GM19438 (cell line): ENCODE data around the gene DLEC1.
"Not testable (repeated sequence)": the region's sequence is repeated elsewhere in the genome, so short reads cannot be mapped to it uniquely, and the experiment has no call there.

Source experiments
- ATAC-seq: cut with Tn5 transposase; IDR thresholded peaks from one replicate; pipeline ENCODE4 v1.9.1; 2021; ENCODE audit warnings: low read depth; ENCODE audit not compliant: unreplicated experiment

Gene DLEC1

GRCh38 chr3:38083254-38083653 lies 44.2 kb downstream of the DLEC1 start:
- ATAC-seq, result not testable (repeated sequence)

DNA sequence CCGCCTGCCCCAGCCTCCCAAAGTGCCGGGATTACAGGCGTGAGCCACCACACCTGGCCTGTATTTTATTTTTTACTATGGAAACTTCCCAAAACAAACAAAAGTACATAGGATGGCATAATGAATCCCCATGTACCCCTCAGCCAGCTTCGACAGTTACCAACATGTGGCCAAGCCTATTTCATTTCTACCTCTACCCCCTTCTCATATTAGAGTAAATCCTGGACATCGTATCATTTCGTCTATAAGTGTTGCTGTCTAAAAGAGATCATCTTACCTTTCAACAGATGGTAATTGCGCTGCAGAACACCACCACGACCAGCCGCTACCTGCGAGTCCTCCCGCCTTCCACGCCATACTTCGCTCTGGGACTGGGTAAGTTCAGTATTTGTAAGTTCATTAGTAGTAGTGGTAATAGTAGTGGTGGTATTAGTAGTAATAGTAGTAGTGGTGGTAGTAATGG lies 44.9 kb downstream of the DLEC1 start:
- no peak for ATAC-seq

- no peak for ATAC-seq
Measured at GRCh38 chr3:38084334-38085310, 45.6 kb downstream of the DLEC1 start.

DNA sequence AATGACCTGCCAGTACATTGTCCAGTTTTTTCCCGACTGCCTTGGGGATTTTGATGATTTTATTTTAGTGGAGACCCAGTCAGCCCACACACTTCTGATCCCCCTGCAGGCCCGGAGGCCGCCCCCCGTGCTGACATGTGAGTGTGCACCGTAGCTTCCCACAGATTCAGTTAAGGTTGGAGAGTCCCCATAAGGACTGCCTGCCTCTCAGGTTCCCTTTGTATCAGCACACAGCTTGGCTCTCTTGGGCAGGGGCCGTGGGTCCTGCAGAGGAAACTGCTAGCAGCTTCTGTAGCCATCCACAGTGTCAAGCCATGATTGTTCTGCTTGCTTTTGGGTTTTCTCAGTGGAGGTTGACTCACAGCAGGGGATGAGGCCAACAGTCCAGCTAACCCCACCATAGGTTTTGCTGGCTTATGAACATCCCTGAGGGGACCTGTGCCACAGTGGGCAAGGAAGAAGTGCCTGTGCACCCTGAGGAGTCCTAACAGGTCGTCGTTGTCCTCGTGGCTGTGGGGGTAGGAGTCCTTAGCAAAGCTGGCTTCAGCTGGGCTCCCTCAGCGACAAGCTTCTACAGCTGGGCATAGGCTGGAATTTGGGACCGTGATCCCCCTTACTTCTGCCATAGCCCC lies 46.4 kb downstream of the DLEC1 start:
- no peak for ATAC-seq

GRCh38 chr3:38085943-38086324 lies 46.9 kb downstream of the DLEC1 start:
- ATAC-seq, result no peak

- ATAC-seq, result no peak
Measured at GRCh38 chr3:38086496-38086895, 47.5 kb downstream of the DLEC1 start.

DNA sequence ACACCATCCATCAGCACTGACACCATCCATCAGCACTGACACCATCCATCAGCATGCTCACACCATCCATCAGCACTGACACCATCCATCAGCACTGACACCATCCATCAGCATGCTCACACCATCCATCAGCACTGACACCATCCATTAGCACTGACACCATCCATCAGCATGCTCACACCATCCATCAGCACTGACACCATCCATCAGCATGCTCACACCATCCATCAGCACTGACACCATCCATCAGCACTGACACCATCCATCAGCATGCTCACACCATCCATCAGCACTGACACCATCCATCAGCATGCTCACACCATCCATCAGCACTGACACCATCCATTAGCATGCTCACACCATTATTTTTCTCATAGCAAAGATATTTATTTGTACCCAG lies 48.3 kb downstream of the DLEC1 start:
- not testable (repeated sequence) for ATAC-seq

DNA sequence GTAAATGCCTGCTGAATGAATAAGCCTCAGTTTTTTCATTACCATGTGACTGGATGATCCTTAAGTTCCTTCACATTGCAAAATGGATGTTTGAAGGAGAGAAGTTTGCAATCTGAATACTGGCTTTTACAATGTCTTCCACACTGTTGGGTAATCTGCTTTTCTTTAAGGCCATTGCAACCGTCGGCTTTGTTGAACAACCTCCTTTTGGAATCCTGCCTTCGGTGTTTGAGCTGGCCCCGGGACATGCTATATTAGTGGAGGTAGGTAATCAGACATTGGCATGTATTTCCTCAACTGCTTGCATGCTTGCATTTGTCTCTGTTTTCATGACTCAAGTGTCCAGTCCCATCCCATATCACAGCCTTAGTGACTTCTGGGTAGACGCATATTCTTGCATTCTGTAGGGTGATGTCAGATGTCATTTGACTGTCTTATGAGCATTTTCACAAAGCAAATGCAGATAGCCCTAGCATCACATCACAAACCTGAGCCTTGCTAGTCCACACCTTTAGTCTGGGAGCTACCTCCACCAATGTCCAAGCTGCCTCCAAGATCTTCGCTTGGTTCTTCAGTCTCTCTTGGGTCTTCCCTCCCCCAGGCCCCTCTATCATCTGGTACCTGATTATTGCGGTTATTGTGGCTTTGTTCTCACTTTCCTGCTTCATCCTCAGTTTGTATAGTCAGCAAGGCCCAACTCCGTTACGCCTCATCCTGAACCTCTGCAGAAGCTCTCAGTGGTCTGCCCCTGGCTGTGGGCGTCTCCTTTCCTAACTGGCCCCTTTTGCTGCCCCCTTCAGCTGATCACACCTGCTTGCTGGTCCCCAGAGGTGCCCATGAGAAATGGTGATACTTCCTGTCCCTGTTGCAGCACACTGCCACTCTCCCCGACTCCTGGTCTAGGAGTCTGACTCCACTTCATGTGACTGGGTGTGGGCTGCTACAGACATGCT lies 49.4 kb downstream of the DLEC1 start:
- no peak for ATAC-seq

GRCh38 chr3:38089163-38089562 lies 50.2 kb downstream of the DLEC1 start:
- no peak for ATAC-seq

DNA sequence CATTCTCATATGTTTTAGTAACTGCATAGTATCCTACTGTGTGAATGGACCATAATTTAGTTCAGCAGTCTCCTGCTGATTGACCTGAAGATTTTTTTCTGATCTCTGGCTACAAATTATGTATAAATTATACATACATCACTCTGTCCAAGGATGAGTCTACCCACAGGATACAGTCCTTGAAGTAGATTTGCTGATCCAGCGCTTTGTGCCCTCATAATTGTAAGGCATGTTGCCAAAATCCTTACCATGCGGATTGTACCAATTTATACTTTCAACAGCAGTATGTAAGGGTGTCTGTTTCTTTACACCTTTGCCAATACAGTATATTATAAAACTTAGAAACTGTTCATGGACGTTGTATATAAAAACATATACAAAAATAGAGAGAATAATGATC lies 51.4 kb downstream of the DLEC1 start:
- ATAC-seq, result no peak

- ATAC-seq, result no peak
Measured at GRCh38 chr3:38094999-38095398, 56.0 kb downstream of the DLEC1 start.

DNA sequence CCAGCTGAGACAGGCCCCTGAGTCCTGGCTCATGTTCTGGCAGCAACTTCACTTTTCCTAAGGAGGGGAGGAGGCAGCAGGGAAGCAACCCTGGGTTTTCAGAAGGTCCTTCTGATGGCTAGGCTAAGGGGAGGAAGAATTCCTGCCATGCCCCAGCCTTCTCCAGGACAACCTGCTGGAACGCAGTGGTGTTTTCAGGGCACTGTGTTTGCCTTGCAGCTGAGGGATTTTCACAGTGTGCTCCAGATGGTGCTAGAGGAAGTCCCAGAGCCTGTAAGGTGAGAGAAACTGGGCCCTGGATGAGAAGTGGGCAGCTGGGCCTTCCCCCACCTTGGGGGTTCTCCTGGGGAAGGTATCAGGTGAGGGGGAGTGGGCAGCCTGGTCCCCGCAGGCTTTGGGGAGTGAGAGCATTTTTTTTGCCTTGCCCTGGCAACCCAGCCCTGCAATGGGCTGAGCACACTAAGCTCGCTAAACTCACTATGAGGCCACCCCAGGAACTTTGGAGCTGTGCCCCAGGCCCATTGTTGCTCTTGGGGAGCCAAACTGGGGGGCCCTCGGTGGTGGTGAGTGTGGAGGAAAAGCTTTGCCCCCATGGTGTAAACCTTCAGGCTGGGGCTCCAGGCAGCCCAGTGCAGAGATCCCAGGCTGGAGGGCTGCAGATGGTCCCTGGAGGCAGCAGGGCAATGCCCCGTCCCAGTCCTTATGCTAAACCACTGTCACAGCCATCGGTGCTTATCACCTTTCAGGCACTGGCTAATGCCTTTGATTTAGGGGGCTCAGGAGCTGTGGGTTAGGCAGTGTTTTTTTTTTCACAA lies 56.9 kb downstream of the DLEC1 start:
- no peak for ATAC-seq

- no peak for ATAC-seq
Measured at GRCh38 chr3:38097446-38098375, 58.7 kb downstream of the DLEC1 start.

- ATAC-seq, result no peak
Measured at GRCh38 chr3:38098376-38098723, 59.3 kb downstream of the DLEC1 start.

- no peak for ATAC-seq
Measured at GRCh38 chr3:38099518-38099917, 60.5 kb downstream of the DLEC1 start.

- no peak for ATAC-seq
Measured at GRCh38 chr3:38100498-38100897, 61.5 kb downstream of the DLEC1 start.

GRCh38 chr3:38101811-38102443 lies 62.9 kb downstream of the DLEC1 start:
- no peak for ATAC-seq

- no peak for ATAC-seq
Measured at GRCh38 chr3:38102444-38102814, 63.4 kb downstream of the DLEC1 start.
